ENCODE measurements around the gene DAAM1.
A peak's percentile ranks its signal among the peaks of the same experiment; 100 is the strongest.

The DAAM1 gene

GRCh38 chr14:59245809-59246295 lies 57.4 kb downstream of the DAAM1 start:
- Mint-ChIP-seq H3K27me3 (ENCODE audit: low read depth, poor library complexity) (no peaks in the 10 kb centered on the region), H3K4me1 (no peaks in the 10 kb centered on the region), H3K27ac (no peak overlapping the region), H3K36me3 (ENCODE audit: low read depth) (peaks cover 47% of the 10 kb centered on the region), H3K9me3 (peaks cover 32% of the 10 kb centered on the region), H3K4me3 (no peak overlapping the region)
- no peak for DNase-seq
- TF ChIP-seq CTCF (IDR thresholded peaks at IDR 0.05) = no peak

GRCh38 chr14:59246566-59246965 lies 58.1 kb downstream of the DAAM1 start:
- no peaks in the 10 kb centered on the region for H3K27me3 Mint-ChIP-seq (ENCODE audit: low read depth, poor library complexity)
- no peak for DNase-seq
- no peak for TF ChIP-seq CTCF (IDR thresholded peaks at IDR 0.05)
- H3K27ac Mint-ChIP-seq = no peak overlapping the region
- H3K36me3 Mint-ChIP-seq (ENCODE audit: low read depth) = peaks cover 47% of the 10 kb centered on the region
- H3K9me3 Mint-ChIP-seq = peaks cover 32% of the 10 kb centered on the region
- H3K4me1 Mint-ChIP-seq = no peaks in the 10 kb centered on the region
- H3K4me3 Mint-ChIP-seq = no peak overlapping the region

GRCh38 chr14:59247801-59248584 lies 59.5 kb downstream of the DAAM1 start:
- H3K4me1 Mint-ChIP-seq = no peaks in the 10 kb centered on the region
- no peak for TF ChIP-seq CTCF (IDR thresholded peaks at IDR 0.05)
- H3K4me3 Mint-ChIP-seq = no peak overlapping the region
- H3K9me3 Mint-ChIP-seq = peaks cover 32% of the 10 kb centered on the region
- no peak overlapping the region for H3K27ac Mint-ChIP-seq
- no peak for DNase-seq
- H3K27me3 Mint-ChIP-seq (ENCODE audit: low read depth, poor library complexity) = no peaks in the 10 kb centered on the region
- H3K36me3 Mint-ChIP-seq (ENCODE audit: low read depth) = peaks cover 43% of the 10 kb centered on the region

GRCh38 chr14:59249029-59249428 lies 60.6 kb downstream of the DAAM1 start:
- Mint-ChIP-seq H3K4me1 (peaks cover under 1% of the 10 kb centered on the region), H3K9me3 (peaks cover 24% of the 10 kb centered on the region), H3K36me3 (ENCODE audit: low read depth) (peaks cover 33% of the 10 kb centered on the region), H3K4me3 (no peak overlapping the region), H3K27ac (no peak overlapping the region), H3K27me3 (ENCODE audit: low read depth, poor library complexity) (no peaks in the 10 kb centered on the region)
- TF ChIP-seq CTCF (IDR thresholded peaks at IDR 0.05) = no peak
- no peak for DNase-seq

- TF ChIP-seq CTCF (IDR thresholded peaks at IDR 0.05) = no peak
- Mint-ChIP-seq H3K4me1 (peaks cover 7% of the 10 kb centered on the region), H3K27me3 (ENCODE audit: low read depth, poor library complexity) (peaks cover 2% of the 10 kb centered on the region), H3K36me3 (ENCODE audit: low read depth) (peaks cover 15% of the 10 kb centered on the region), H3K4me3 (no peak overlapping the region), H3K9me3 (peaks cover 15% of the 10 kb centered on the region), H3K27ac (peak overlapping the region; percentile 38)
- DNase-seq = no peak
Measured at GRCh38 chr14:59251811-59252771, 63.6 kb downstream of the DAAM1 start.
